GM21825 (cell line): Measurements from ENCODE around the gene CREG2.
"Not testable (repeated sequence)": the region's sequence is repeated elsewhere in the genome, so short reads cannot be mapped to it uniquely, and the experiment has no call there.

Experiments used
- ATAC-seq: cut with Tn5 transposase; IDR thresholded peaks from one replicate; pipeline ENCODE4 v1.9.1; 2021; ENCODE audit warnings: mild to moderate bottlenecking, moderate library complexity; ENCODE audit not compliant: unreplicated experiment

Gene CREG2

DNA sequence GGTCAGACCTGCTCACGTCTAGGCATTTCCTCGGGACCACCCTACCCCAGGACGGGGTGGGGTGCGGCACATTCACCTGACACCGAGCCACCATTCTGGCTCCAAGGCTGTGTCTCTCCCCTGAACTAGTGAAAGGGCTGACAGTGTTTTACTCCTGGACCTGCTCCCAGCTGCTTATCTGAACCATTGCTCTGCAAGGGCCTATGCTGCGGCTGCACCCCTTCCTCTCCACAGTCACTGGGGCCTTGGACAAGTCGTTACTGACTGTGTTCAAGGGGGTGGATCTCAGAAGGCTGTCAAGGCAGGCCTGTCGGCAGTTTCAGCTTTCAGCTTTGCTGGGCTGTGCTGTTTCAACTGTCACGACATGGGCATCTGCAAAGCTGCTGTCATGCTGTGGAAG is 11.7 kb downstream of the CREG2 start:
- no peak for ATAC-seq

DNA sequence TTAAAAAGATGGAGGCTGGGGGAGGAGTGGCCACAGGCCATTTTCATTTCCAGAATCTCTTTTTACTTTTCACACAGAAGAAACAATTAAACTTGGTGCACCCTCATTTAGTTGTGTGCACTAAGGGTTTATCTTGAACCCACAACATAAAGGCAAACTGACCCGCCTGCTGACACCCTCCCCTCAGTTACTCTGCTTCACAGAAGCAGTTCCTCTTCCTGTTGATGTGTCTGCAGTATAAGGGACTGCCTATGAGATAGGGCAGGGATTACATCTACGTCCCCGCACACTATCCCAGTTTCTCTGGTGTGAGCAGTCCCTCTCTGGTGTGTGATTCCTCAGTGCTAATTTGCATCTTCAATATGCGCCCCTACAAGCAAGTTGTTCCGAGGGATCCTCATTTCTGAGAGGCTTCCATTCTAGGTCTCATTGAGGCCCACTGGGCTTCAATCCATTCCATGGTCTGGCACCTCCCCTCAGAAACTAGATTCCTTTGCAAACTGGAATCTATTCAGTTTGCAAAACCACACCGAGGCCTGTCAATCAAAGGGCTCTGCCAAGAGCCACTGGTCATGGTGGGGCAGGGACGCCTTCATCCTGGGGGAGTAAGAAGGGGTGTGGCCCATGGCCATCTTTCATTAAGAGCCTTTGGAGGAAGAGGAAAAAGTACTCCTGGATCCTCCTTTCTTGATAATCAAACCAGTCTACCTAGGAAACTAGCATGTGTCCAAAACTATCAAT is 12.3 kb downstream of the CREG2 start:
- no peak for ATAC-seq

DNA sequence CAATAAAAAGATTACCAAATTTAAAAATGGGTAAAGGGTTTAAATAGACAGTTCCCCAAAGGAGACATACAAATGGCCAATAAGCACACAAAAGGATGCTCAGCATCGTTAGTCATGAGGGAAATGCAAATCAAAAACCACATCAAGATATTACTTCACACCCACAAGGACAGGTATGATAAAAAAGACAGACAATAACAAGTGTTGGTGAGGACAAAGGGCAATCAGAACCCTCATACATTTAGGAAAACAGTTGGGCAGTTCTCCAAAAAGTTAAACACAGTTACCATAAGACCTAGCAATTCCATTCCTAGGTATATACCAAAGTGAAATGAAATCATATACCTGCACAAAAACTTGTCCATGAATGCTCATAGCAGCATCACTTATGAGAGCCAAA is 14.5 kb downstream of the CREG2 start:
- no peak for ATAC-seq

- ATAC-seq = no peak
Observed at GRCh38 chr2:101371636-101372035, 15.7 kb downstream of the CREG2 start.

- ATAC-seq = no peak
Observed at GRCh38 chr2:101369100-101369499, 18.2 kb downstream of the CREG2 start.

DNA sequence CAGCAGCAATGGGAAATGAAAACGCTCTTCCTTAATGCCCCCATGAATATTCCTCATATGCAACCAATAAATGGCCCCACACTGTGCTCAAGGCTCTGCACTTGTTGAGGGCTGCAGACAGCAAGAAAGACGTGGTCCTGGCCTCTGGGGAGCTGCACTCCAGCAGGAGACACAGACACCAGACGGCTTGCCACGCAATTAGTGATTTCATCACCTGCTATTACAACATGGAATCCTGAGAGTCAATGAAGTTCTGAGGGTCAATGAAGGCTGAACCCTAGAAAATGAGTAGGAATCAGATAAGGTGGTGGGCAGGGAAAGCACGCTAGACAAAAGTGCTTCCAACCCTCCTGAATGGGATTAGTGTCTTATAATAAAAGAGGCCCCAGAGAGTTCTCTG is 18.9 kb downstream of the CREG2 start:
- ATAC-seq = no peak

DNA sequence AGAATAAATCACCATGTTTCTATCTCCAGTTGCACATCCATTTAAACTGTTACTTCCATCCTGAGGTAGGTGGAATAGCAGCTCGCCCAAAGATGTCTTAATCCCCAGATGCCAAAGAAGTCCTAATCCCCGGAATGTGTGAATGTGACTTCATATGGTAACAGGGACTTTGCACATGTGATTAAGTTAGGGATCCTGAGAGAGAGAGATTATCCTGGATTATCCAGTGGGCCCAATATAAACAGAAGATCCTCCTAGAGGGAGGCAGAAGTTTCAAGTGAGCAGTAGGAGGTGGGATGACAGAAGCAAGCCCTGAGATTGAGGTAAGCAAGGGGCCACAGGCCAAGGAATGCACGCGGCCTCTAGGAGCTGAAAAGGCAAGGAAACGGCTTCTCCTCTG is 19.8 kb downstream of the CREG2 start:
- ATAC-seq = no peak

- ATAC-seq = no peak
Observed at GRCh38 chr2:101364878-101365277, 22.4 kb downstream of the CREG2 start.

- ATAC-seq = no peak
Observed at GRCh38 chr2:101362777-101363176, 24.5 kb downstream of the CREG2 start.

- no peak for ATAC-seq
Observed at GRCh38 chr2:101362316-101362715, 25.0 kb downstream of the CREG2 start.

DNA sequence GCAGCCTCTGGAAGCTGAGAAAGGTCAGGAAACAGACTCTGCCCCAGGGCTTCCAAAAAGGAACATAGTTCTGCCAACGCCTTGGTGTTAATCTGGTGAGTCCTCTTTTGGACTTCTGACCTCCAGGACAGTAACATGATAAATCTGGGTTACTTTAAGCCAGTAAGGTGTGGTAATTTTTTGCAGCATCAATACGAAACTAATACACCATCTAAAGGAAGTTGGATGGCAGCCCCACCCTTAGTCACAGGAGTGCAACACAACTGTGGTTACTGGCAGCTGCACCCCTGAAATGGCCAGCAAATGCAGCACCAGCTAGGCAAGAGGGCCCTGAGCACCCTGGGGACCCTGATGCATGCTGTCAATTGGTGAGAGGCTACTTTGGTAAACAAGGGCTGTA is 25.8 kb downstream of the CREG2 start:
- ATAC-seq = no peak

DNA sequence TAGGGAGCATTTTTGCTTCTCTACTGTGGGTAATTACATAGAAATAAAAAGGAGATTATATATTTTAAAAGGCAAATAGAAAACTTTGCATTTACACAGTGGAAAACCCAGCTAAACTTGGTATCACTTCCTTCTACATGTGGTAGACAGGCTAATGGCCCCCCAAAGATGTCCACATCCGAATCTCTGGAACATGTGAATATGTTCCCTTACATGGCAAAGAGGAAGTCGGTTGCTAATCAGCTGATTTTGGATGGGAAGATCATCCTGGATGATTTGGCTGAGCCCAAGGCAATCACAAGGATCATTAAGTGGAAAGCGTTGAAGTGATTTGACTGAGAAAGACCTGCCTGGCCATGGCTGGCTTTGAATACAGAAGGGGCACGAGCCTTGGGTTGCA is 26.2 kb downstream of the CREG2 start:
- no peak for ATAC-seq

DNA sequence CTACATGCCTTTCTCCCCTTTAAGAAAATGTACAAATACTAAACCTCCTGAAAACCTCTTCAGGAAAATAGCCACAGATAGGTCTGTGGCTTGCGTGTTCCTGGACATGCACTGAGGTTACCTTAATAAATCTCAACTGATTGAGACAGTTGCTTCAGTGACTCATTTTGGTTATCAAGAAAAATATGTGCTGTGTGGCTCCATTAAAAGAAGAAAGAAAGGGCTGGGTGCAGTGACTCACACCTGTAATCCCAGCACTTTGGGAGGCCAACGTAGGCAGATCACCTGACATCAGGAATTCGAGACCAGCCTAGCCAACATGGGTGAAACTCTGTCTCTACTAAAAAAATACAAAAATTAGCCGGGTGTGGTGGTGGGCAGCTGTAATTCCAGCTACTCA is 27.1 kb downstream of the CREG2 start:
- no peak for ATAC-seq

DNA sequence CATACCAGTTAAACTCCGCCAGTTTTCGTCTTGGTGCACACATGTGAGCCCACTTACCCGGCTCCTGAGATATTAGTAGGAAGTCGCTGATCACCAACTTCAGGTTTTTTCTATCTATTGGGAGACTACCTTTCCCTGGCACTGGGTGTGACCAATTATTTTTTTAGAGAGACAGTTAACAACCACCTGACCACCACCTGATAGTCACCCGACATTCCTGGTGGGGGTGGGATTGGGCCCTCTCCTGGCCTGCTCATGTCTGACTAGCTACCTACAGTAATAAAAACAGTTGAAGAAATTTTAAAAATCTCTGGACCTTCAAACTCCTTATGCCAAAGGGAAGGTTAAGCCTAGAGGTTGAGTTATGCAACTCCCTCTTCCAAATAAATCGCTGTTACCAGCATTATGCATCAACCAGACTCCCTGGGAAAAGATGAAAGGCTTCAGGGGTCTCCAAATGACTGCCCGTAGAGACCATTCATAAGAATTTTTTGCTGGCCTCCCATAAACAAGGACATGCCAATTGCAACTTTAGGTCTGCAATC is 27.8 kb downstream of the CREG2 start:
- no peak for ATAC-seq

GRCh38 chr2:101357376-101357775 is 29.9 kb downstream of the CREG2 start:
- no peak for ATAC-seq

DNA sequence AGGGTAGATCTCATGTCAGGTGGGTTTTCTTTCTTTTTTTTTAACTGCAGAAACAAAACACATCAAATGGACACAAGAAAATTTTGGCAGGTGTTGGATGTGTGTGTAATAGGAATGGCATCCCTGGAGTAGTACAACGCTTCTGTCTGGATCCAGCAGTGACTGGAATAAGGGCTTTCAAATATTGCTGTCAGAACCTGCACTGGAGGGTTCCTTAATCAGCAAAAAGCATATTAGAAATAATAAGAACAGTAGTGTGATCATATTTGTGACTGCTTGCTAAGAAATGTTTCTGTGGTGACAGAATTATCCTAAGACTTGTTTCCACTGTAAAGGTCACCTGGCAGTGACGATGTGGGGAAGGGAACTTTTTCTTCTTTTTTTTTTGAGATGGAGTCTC is 30.8 kb downstream of the CREG2 start:
- ATAC-seq = no peak

GRCh38 chr2:101356055-101356454 is 31.2 kb downstream of the CREG2 start:
- ATAC-seq = no peak

- no peak for ATAC-seq
Observed at GRCh38 chr2:101355401-101356054, 31.8 kb downstream of the CREG2 start.

- no peak for ATAC-seq
Observed at GRCh38 chr2:101354420-101355311, 32.6 kb downstream of the CREG2 start.

GRCh38 chr2:101352631-101353030 is 34.7 kb downstream of the CREG2 start:
- ATAC-seq = not testable (repeated sequence)

DNA sequence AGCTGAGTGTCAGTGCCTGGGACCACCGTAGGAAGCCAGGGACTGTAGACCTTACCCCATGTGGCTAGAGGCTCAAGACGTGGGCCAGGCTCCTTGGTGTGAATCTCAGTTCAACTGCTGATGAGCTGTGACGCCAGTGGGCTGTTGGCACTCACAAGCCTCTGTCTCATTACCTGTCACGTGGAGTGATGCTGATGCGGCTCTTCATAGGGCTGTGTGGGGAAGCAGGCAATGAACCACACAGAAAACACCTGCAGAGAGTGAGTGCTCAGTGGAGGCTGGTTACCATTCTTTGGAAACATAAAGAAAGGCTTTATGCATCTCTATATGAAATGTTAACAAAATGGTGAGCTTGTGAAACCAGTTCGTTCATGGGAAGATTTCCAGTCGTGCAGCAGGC is 36.1 kb downstream of the CREG2 start:
- no peak for ATAC-seq
